ENCODE measurements around the gene DECR2. TPM values are rescaled to one million over a fixed set of nuclear protein-coding genes. Genes with fewer than 3 reads are reported as not detected.

The DECR2 gene
- total and polyA plus RNA-seq, 2 of the 13 experiments (the other 11 are each of a cell fraction or from before 2014, with no cell fraction given): 36.3 to 44.6 TPM

DNA sequence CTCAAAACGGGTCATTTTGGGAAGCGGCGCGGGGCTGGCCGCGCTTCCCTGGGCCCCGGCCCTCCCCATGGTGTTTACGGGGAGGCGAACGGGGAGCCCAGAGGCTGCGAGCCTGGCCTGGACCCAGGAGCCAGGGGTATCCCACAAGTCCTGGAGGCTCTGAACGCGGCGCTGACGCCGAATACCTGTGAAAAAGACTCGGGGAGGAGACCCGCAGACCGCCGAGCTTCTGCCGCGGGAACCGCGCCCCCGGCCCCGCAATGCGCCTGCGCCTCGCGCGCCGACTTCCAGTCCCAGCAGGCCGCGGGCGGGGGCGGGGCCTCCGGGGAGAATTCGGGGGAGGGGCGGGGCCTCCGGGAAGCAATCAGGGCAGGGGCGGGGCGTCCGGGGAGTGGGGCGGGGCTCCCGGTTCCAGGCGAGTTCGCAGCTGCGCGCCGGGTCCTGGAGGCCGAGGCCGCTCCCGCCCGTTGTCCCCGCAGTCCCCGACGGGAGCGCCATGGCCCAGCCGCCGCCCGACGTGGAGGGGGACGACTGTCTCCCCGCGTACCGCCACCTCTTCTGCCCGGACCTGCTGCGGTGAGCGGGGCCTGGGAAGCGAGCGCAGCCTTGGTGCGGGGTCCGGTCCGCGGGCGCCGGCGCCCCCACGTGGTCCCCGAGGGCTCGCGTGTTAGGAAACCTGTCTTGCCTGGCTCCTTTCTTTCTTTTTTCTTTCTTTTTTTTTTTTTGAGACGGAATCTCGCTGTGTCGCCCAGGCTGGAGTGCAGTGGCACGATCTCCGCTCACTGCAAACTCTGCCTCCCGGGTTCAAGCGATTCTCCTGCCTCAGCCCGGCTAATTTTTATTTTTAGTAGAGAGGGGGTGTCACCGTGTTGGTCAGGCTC lies at the start of gene DECR2 (continued):
- TF ChIP-seq, protein P1, sequence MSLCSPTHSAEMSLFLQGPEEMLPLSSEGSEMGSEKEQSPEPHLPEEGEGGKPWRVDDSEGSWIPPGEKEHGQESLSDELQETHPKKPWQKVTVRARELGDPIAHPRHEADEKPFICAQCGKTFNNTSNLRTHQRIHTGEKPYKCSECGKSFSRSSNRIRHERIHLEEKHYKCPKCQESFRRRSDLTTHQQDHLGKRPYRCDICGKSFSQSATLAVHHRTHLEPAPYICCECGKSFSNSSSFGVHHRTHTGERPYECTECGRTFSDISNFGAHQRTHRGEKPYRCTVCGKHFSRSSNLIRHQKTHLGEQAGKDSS (CRISPR knock-in tag; IDR thresholded peaks at IDR 0.05; ENCODE audit: borderline replicate concordance, low read depth): no peak
- TF ChIP-seq ZNF33B (CRISPR knock-in tag; IDR thresholded peaks at IDR 0.05): no peak
- peak; percentile 78; the same call in 1 of the 2 replicates for TF ChIP-seq ATF7-NPFF (CRISPR knock-in tag; IDR thresholded peaks at IDR 0.05; ENCODE audit: low read depth)
- TF ChIP-seq ZSCAN25 (CRISPR knock-in tag; IDR thresholded peaks at IDR 0.05): peak; percentile 63; the same call in 1 of the 2 replicates
- TF ChIP-seq, protein P2, sequence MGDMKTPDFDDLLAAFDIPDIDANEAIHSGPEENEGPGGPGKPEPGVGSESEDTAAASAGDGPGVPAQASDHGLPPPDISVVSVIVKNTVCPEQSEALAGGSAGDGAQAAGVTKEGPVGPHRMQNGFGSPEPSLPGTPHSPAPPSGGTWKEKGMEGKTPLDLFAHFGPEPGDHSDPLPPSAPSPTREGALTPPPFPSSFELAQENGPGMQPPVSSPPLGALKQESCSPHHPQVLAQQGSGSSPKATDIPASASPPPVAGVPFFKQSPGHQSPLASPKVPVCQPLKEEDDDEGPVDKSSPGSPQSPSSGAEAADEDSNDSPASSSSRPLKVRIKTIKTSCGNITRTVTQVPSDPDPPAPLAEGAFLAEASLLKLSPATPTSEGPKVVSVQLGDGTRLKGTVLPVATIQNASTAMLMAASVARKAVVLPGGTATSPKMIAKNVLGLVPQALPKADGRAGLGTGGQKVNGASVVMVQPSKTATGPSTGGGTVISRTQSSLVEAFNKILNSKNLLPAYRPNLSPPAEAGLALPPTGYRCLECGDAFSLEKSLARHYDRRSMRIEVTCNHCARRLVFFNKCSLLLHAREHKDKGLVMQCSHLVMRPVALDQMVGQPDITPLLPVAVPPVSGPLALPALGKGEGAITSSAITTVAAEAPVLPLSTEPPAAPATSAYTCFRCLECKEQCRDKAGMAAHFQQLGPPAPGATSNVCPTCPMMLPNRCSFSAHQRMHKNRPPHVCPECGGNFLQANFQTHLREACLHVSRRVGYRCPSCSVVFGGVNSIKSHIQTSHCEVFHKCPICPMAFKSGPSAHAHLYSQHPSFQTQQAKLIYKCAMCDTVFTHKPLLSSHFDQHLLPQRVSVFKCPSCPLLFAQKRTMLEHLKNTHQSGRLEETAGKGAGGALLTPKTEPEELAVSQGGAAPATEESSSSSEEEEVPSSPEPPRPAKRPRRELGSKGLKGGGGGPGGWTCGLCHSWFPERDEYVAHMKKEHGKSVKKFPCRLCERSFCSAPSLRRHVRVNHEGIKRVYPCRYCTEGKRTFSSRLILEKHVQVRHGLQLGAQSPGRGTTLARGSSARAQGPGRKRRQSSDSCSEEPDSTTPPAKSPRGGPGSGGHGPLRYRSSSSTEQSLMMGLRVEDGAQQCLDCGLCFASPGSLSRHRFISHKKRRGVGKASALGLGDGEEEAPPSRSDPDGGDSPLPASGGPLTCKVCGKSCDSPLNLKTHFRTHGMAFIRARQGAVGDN (CRISPR knock-in tag; IDR thresholded peaks at IDR 0.05): peak; percentile 83
- TF ChIP-seq NR2F1 (CRISPR knock-in tag; IDR thresholded peaks at IDR 0.05): no peak
- TF ChIP-seq, protein P3, sequence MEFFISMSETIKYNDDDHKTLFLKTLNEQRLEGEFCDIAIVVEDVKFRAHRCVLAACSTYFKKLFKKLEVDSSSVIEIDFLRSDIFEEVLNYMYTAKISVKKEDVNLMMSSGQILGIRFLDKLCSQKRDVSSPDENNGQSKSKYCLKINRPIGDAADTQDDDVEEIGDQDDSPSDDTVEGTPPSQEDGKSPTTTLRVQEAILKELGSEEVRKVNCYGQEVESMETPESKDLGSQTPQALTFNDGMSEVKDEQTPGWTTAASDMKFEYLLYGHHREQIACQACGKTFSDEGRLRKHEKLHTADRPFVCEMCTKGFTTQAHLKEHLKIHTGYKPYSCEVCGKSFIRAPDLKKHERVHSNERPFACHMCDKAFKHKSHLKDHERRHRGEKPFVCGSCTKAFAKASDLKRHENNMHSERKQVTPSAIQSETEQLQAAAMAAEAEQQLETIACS (CRISPR knock-in tag; IDR thresholded peaks at IDR 0.05): no peak
- no peak for TF ChIP-seq RBM39 (IDR thresholded peaks at IDR 0.05; ENCODE audit: low read depth, low read length, poor library complexity, severe bottlenecking)
- no peak for TF ChIP-seq HOXA7 (CRISPR knock-in tag; IDR thresholded peaks at IDR 0.05)
- no peak for TF ChIP-seq SOX5 (CRISPR knock-in tag; IDR thresholded peaks at IDR 0.05; ENCODE audit: borderline replicate concordance)
- TF ChIP-seq ZNF543 (CRISPR knock-in tag; IDR thresholded peaks at IDR 0.05): 0 out of 2 replicates have a peak, but pooled peaks have one; percentile 30
- TF ChIP-seq FOXK1 (CRISPR knock-in tag; IDR thresholded peaks at IDR 0.05; ENCODE audit: borderline replicate concordance, low read depth): no peak; the same call in 1 of the 2 replicates
- TF ChIP-seq ZMAT3 (CRISPR knock-in tag; conservative IDR thresholded peaks at IDR 0.05): peak; percentile 33
- peak; percentile 98 for TF ChIP-seq RBFOX2 (IDR thresholded peaks at IDR 0.05; ENCODE audit: low read depth, low read length)
- TF ChIP-seq, protein P4, sequence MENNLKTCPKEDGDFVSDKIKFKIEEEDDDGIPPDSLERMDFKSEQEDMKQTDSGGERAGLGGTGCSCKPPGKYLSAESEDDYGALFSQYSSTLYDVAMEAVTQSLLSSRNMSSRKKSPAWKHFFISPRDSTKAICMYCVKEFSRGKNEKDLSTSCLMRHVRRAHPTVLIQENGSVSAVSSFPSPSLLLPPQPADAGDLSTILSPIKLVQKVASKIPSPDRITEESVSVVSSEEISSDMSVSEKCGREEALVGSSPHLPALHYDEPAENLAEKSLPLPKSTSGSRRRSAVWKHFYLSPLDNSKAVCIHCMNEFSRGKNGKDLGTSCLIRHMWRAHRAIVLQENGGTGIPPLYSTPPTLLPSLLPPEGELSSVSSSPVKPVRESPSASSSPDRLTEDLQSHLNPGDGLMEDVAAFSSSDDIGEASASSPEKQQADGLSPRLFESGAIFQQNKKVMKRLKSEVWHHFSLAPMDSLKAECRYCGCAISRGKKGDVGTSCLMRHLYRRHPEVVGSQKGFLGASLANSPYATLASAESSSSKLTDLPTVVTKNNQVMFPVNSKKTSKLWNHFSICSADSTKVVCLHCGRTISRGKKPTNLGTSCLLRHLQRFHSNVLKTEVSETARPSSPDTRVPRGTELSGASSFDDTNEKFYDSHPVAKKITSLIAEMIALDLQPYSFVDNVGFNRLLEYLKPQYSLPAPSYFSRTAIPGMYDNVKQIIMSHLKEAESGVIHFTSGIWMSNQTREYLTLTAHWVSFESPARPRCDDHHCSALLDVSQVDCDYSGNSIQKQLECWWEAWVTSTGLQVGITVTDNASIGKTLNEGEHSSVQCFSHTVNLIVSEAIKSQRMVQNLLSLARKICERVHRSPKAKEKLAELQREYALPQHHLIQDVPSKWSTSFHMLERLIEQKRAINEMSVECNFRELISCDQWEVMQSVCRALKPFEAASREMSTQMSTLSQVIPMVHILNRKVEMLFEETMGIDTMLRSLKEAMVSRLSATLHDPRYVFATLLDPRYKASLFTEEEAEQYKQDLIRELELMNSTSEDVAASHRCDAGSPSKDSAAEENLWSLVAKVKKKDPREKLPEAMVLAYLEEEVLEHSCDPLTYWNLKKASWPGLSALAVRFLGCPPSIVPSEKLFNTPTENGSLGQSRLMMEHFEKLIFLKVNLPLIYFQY (CRISPR knock-in tag; IDR thresholded peaks at IDR 0.05; ENCODE audit: borderline replicate concordance): no peak; the same call in 1 of the 2 replicates

Data from HepG2 (cell line).